Stimulated activated CD8-positive, alpha-beta memory T cell treated with anti-CD3 and anti-CD28 coated beads, Interleukin-2, amount 100 ng/mL, for 1 hour (primary cell): Measurements from ENCODE around the gene CDK11B.

Source experiments
- DNase-seq, 2 donors: peaks; one replicate each; pipeline ENCODE4 v3.0.0-alpha.2; 2020; ENCODE audit warnings: low read depth in 2 of 2

The CDK11B gene

GRCh38 chr1:1615256-1616044, 43.4 kb downstream of the CDK11B start, which contains the start of gene MIB2:
Gene MIB2, plus strand, starts transcription at chr1:1615500. Its CDS starts 7,953 bp downstream, at chr1:1623453.
- DNase-seq = peak; percentile 97

GRCh38 chr1:1614954-1615255, 43.9 kb downstream of the CDK11B start:
- DNase-seq = no peak

- DNase-seq = no peak
These were observed 44.4 kb downstream of the CDK11B start for GRCh38 chr1:1614204-1614953.

GRCh38 chr1:1613509-1614082, 45.2 kb downstream of the CDK11B start:
- DNase-seq = no peak

GRCh38 chr1:1612104-1612400, 46.8 kb downstream of the CDK11B start:
- DNase-seq = no peak

GRCh38 chr1:1610796-1611195, 48.0 kb downstream of the CDK11B start:
- DNase-seq = no peak

- DNase-seq = no peak
These were observed 48.9 kb downstream of the CDK11B start for GRCh38 chr1:1609822-1610485.

- DNase-seq = no peak
These were observed 52.6 kb downstream of the CDK11B start for GRCh38 chr1:1606232-1606631.

GRCh38 chr1:1605724-1606123, 53.1 kb downstream of the CDK11B start:
- no peak for DNase-seq

- no peak for DNase-seq
These were observed 53.7 kb downstream of the CDK11B start for GRCh38 chr1:1605034-1605591.

- no peak for DNase-seq
These were observed 54.3 kb downstream of the CDK11B start for GRCh38 chr1:1604374-1605033.

- no peak for DNase-seq
These were observed 55.0 kb downstream of the CDK11B start for GRCh38 chr1:1603671-1604373.

- no peak for DNase-seq
These were observed 55.8 kb downstream of the CDK11B start for GRCh38 chr1:1602968-1603506.

GRCh38 chr1:1602304-1602967, 56.4 kb downstream of the CDK11B start:
- no peak for DNase-seq

GRCh38 chr1:1601564-1602303, 57.1 kb downstream of the CDK11B start:
- no peak for DNase-seq

GRCh38 chr1:1600861-1601563, 57.8 kb downstream of the CDK11B start:
- DNase-seq = no peak

- no peak for DNase-seq
These were observed 58.6 kb downstream of the CDK11B start, which contains the start of gene FNDC10 for GRCh38 chr1:1599935-1600860. Gene FNDC10, minus strand, starts transcription at chr1:1600135. Its CDS starts 120 bp downstream, at chr1:1600015.
